22Rv1 (cell line): ENCODE results near the gene ADGRG6.

Source experiments
- H3K27ac ChIP-seq: fragments of 450-650 bp; 2 replicates; pipeline ENCODE4 v1.5.1; 2017
- ZFX ChIP-seq: fragments of 450-650 bp; IDR thresholded peaks from 2 replicates; pipeline ENCODE4 v1.6.1; 2017; ENCODE audit warnings: antibody characterized with exemption, borderline replicate concordance
- TF ChIP-seq, protein P1 (sequence below): fragments of 450-650 bp; IDR thresholded peaks from 2 replicates; pipeline ENCODE4 v1.5.1; 2017; ENCODE audit warnings: mild to moderate bottlenecking

The ADGRG6 gene

DNA sequence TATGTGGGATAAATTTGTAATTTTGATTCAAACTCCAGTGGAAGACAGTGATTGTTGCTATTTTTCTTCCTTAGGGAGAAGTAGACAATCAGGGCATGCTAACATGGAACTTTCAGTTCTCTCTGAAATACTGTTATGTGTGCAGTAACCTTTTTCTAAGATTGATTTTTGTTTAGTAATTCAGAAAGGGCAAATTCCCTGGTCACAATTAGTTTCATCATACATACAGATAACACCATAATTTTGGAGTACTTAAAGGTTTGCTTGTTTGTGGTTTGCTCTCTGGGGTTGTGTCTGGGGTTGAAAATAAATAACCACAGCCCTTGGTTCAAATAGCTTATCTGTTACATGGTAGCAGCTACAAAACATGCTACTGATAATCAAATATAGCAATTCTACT lies 34.4 kb downstream of the ADGRG6 start:
- H3K27ac ChIP-seq = no peak overlapping the region
- no peak for TF ChIP-seq ZFX
- TF ChIP-seq, protein P1, sequence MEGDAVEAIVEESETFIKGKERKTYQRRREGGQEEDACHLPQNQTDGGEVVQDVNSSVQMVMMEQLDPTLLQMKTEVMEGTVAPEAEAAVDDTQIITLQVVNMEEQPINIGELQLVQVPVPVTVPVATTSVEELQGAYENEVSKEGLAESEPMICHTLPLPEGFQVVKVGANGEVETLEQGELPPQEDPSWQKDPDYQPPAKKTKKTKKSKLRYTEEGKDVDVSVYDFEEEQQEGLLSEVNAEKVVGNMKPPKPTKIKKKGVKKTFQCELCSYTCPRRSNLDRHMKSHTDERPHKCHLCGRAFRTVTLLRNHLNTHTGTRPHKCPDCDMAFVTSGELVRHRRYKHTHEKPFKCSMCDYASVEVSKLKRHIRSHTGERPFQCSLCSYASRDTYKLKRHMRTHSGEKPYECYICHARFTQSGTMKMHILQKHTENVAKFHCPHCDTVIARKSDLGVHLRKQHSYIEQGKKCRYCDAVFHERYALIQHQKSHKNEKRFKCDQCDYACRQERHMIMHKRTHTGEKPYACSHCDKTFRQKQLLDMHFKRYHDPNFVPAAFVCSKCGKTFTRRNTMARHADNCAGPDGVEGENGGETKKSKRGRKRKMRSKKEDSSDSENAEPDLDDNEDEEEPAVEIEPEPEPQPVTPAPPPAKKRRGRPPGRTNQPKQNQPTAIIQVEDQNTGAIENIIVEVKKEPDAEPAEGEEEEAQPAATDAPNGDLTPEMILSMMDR = no peak

DNA sequence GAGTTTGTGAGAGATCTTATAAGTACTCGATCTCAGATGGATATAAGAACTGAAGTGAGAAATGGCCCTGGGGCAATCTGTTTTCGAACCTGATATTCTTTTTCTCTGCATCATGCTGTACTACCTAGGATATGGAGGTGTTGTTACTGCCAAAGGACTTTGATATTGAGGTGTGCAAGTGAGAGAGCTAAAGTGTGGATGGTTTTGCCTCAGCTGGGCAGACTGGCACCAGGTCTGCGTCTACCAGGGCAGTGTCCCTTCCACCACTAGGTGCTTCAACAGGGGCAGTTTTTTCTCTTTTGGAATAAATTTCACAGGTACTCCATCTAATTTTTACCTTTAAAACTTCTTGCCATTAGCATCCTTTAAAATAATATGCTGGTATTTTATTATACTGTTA lies 35.0 kb downstream of the ADGRG6 start:
- TF ChIP-seq, protein P1 = no peak
- TF ChIP-seq ZFX = no peak
- no peak overlapping the region for H3K27ac ChIP-seq

DNA sequence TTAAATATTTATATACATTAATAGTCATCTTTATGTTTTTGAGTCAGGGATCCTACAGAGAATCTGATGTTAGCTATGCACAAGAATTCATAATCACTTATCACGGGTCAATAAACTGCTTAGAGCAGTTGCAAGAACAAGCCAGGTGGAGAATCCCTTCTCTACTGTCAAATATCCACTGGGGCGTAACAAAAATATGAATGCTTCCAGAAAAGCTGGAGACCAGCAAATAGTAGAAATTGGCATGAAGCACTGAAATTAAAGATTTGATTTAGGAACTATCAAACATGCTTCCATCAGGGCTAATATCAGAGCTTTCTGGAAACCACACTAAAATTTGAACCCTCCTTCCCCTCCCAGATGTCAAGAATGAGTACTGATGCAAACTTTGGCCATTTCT lies 37.3 kb downstream of the ADGRG6 start:
- no peak overlapping the region for H3K27ac ChIP-seq
- no peak for TF ChIP-seq ZFX
- TF ChIP-seq, protein P1 = no peak

DNA sequence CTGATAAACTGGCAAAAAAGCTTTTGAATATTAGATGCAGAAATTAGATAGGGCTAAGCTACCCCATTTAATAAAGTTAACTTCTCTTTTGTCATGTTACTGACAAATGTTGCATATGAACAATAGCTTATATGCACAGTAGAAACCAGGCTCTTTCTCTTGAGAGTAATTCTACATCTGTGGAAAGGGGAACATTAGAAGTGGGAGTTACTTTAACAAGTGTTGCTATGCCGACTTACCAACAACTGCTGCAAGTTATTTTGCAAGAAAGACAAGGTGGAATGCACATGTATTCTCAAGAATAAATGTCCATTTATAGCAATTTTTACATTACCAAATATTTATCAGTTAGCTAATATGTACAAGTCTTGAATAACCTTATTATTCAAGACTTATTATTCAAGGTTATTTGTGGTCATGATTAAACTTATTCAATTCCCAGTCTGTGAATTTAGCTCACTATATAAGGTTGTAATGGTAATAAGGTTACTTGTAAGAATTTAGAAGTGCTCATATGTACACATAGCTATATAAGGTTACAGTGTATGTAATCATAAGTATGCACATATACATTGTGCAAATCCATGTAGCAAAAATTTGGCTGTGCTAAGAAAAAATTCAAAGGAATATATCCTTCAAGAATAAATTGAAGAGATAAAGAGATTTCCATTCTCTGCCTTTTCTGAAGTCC lies 38.3 kb downstream of the ADGRG6 start:
- H3K27ac ChIP-seq = no peak overlapping the region
- TF ChIP-seq, protein P1 = no peak
- TF ChIP-seq ZFX = no peak

DNA sequence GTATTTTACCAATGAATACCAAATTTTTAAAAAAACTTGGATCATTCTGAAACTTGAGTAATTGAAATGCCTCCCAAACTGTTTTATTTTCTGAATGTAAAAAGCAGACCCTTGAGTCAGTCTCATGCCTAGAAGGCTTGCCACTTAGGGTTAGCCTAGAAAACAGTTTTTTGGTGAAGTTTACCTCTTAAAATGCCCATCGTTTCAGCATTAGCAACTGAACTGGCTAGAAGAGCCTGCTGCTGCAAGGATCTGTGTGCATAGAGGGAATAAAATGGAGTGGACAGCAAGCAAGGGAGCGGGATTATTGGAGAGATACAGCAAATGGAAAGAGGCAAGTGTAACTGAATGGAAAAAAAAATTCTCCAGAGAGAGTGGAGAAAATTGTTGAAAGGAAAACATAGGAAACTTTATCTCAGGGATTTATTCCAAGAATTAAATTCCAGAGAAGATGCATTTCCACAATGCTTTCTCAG lies 40.1 kb downstream of the ADGRG6 start:
- H3K27ac ChIP-seq = no peak overlapping the region
- TF ChIP-seq, protein P1 = no peak
- TF ChIP-seq ZFX = no peak

DNA sequence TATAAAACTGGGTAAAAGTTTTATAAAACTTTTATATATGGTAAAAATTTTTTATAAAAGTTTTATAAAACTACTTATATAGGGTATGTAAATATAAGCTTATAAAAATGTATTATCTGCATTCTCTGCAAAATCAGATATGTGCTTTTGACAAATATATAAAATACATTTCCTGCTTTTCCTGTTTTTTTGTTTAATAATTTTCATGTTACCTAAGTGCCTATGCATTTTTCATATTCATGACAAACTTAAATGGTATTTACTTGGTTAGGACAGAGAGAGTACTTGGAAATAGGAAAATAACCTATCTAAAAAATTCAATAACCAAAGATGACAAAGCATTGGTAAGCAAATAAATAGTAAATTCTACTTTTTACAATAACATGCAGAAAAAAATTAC lies 41.2 kb downstream of the ADGRG6 start:
- TF ChIP-seq ZFX = no peak
- TF ChIP-seq, protein P1 = no peak
- no peak overlapping the region for H3K27ac ChIP-seq

DNA sequence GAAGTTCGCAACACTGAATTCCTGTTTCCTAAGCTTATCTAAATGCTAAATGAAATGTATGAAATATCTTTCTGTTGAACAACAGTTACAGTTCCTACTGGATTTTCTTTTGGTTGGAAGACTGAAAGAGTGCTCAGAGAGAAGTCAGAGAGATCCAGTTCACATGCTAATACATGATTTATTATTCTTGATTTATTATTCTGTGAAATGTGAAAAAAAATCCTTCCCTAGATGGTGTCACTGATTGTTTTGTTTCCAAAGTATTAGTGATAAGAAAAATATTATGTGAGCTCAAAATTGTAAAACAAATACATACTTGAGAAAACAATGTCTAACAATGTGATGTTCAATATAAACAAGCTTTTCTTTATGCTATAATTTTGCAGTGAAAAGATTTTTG lies 42.1 kb downstream of the ADGRG6 start:
- H3K27ac ChIP-seq = no peak overlapping the region
- TF ChIP-seq, protein P1 = no peak
- no peak for TF ChIP-seq ZFX
